Testis (tissue), 2 donors: Measurements from ENCODE around the gene EPO.

Experiments used
- POLR2A ChIP-seq: fragments of 450-650 bp; IDR thresholded peaks from one replicate; pipeline ENCODE4 v1.6.1; 2017; ENCODE audit warnings: antibody characterized with exemption, mild to moderate bottlenecking, moderate library complexity
- TF ChIP-seq, protein P1 (sequence below), 3 experiments: fragments of 450-650 bp in 2 of 3; fragments of 200-600 bp in 1 of 3; sonication (generic) in 1 of 3; IDR thresholded peaks; one replicate each; pipeline ENCODE4 v1.5.1; 2016 to 2019; ENCODE audit warnings: antibody characterized with exemption in 3 of 3, mild to moderate bottlenecking in 2 of 3, moderate library complexity in 1 of 3

DNA sequence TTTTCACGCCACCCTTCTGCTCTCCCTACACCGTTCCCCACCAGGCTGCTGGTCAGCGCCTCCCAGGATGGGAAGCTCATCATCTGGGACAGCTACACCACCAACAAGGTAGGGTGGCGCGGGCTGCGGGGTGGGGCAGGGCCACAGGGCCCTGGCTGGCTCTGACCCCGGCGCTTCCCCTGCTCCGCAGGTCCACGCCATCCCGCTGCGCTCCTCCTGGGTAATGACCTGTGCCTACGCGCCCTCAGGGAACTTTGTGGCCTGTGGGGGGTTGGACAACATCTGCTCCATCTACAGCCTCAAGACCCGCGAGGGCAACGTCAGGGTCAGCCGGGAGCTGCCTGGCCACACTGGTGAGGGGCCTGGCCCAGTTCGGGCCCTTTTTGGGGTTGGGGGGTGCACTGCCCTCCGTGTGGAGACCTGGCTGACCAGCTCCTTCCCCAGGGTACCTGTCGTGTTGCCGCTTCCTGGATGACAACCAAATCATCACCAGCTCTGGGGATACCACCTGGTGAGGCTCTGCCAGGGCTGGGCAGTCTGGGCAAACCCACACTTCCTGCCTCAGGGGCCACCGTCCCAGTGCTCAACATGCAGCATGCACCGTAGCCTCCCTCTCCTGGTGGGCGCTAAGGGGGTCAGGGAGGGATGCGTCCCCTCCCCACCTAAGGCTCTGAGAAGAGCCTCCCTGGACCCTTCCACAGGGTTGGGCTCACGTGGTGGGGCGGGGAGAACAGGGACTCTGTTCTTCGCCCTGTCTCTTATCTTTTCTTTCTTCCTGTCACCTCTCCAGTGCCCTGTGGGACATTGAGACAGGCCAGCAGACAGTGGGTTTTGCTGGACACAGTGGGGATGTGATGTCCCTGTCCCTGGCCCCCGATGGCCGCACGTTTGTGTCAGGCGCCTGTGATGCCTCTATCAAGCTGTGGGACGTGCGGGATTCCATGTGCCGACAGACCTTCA is 42.7 kb upstream of the EPO start:
- TF ChIP-seq POLR2A, result no peak
- TF ChIP-seq, protein P1, sequence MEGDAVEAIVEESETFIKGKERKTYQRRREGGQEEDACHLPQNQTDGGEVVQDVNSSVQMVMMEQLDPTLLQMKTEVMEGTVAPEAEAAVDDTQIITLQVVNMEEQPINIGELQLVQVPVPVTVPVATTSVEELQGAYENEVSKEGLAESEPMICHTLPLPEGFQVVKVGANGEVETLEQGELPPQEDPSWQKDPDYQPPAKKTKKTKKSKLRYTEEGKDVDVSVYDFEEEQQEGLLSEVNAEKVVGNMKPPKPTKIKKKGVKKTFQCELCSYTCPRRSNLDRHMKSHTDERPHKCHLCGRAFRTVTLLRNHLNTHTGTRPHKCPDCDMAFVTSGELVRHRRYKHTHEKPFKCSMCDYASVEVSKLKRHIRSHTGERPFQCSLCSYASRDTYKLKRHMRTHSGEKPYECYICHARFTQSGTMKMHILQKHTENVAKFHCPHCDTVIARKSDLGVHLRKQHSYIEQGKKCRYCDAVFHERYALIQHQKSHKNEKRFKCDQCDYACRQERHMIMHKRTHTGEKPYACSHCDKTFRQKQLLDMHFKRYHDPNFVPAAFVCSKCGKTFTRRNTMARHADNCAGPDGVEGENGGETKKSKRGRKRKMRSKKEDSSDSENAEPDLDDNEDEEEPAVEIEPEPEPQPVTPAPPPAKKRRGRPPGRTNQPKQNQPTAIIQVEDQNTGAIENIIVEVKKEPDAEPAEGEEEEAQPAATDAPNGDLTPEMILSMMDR (IDR thresholded peaks at IDR 0.05), result no peak
